ENCODE measurements around the gene NLRP1.
A peak's percentile ranks its signal among the peaks of the same experiment; 100 is the strongest.

The NLRP1 gene

DNA sequence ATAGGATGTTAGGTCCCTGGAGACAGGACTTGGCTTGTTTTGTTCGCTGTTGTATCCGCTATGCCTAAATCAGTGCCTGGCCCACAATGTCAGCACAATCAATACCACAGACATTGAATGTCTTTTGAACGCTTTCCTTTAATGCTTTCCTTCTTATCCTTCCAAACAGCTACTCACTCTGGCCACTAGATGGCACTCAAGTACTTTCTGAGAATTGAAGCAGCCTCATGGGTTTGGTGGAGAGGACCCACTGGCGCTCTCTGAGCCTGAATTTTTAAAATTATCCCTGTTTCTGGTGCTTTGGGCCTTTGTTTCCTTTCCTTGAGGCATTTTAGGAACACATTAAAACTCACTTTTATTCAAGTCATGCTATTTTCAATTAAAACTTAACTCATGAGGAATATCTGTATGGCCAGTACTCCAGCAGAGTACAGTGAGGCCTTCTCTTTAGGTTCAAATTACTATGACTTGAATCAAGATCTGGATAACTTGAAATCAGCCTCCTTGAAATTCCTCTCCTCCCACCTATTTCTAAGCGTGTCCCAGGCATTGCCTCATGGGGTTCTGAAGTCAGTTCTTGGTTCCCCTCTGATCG lies 3.2 kb upstream of the NLRP1 start:
- DNase-seq (ENCODE audit: low read depth): peak; percentile 72
- TF ChIP-seq CTCF (IDR thresholded peaks at IDR 0.05; ENCODE audit: low read depth, low read length) (peak; percentile 72), POLR2A (IDR thresholded peaks at IDR 0.05; ENCODE audit: extremely low read depth, insufficient read length) (no peak), MAX (IDR thresholded peaks at IDR 0.05; ENCODE audit: low read depth, low read length) (peak; percentile 21; the same call in 1 of the 2 replicates), MYC (IDR thresholded peaks at IDR 0.05; ENCODE audit: low read depth, low read length) (no peak)
- H3K4me3 ChIP-seq (ENCODE audit: low read depth, low read length): no peak overlapping the region

DNA sequence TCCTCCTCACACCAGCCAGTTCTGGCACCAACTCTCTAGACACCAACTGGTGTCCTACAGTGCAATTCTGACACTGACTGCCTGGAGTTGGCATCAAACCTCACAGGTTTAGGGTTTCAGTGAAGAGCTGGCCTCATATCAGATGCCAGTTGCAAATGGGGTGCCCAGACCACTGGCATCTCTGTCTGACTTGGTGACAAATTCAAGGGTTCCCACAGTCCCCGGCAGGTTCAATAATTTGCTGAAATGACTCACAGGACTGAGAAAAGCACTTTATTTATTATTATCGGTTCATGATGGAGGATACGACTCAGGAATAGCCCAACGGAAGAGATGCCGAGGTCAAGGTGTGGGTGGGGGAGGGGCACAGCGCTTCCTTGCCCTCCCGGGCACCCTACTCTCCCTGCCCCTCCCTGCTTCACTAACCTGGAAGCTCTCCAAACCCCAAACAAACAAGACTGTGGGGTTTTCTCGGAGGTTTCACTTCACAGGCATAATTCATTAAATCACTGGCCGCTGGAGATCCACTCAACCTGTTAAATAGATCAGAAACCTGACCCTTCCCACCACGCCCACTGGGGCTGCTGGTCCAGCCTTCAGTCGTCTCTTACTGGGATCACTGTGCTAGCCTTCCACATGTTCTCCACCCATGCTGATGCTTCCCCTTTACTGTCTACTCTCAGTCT lies 1.7 kb upstream of the NLRP1 start:
- DNase-seq (ENCODE audit: low read depth): no peak
- no peak overlapping the region for H3K4me3 ChIP-seq (ENCODE audit: low read depth, low read length)
- TF ChIP-seq MYC (IDR thresholded peaks at IDR 0.05; ENCODE audit: low read depth, low read length) (no peak), POLR2A (IDR thresholded peaks at IDR 0.05; ENCODE audit: extremely low read depth, insufficient read length) (no peak), CTCF (IDR thresholded peaks at IDR 0.05; ENCODE audit: low read depth, low read length) (no peak), MAX (IDR thresholded peaks at IDR 0.05; ENCODE audit: low read depth, low read length) (no peak)

DNA sequence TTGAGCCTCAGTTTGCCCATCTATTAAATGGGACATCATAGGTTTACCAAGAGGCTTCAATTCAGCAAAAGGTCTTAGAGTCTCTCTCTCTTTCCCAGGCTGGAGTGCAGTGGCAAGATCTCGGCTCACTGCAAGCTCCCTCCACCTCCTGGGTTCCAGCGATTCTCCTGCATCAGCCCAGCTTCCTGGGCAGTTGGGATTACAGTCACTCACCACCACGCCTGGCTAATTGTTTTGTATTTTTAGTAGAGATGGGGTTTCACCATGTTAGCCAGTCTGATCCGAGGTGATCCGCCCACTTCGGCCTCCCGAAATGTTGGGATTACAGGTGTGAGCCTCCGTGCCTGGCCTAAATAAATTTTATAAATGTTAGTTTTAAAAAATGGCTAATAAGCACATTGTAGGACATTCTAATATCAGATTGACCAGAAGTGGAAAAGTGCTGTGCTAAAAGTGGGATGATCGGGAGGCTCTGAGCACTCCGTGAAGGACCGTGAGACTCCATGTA lies 1.0 kb upstream of the NLRP1 start:
- no peak for DNase-seq (ENCODE audit: low read depth)
- no peak for TF ChIP-seq MYC (IDR thresholded peaks at IDR 0.05; ENCODE audit: low read depth, low read length)
- TF ChIP-seq POLR2A (IDR thresholded peaks at IDR 0.05; ENCODE audit: extremely low read depth, insufficient read length): no peak
- no peak for TF ChIP-seq MAX (IDR thresholded peaks at IDR 0.05; ENCODE audit: low read depth, low read length)
- no peak for TF ChIP-seq CTCF (IDR thresholded peaks at IDR 0.05; ENCODE audit: low read depth, low read length)
- no peak overlapping the region for H3K4me3 ChIP-seq (ENCODE audit: low read depth, low read length)

GRCh38 chr17:5583426-5584382 lies 605 bp downstream of the NLRP1 start:
- no peak for DNase-seq (ENCODE audit: low read depth)
- TF ChIP-seq CTCF (IDR thresholded peaks at IDR 0.05; ENCODE audit: low read depth, low read length): no peak
- TF ChIP-seq POLR2A (IDR thresholded peaks at IDR 0.05; ENCODE audit: extremely low read depth, insufficient read length): no peak
- TF ChIP-seq MAX (IDR thresholded peaks at IDR 0.05; ENCODE audit: low read depth, low read length): no peak
- no peak for TF ChIP-seq MYC (IDR thresholded peaks at IDR 0.05; ENCODE audit: low read depth, low read length)
- H3K4me3 ChIP-seq (ENCODE audit: low read depth, low read length): peak overlapping the region; percentile 16

Data from NB4 (cell line).